ENCODE measurements around the gene PLEKHH3.

The PLEKHH3 gene

GRCh38 chr17:42676424-42677011, at the start of gene PLEKHH3:
TSS of gene PLEKHH3 (minus strand) at chr17:42676994. CDS start at chr17:42676563, 431 bp downstream.
- no peak for FAIRE-seq

- no peak for FAIRE-seq
Observed at GRCh38 chr17:42725143-42725542, 48.3 kb upstream of the PLEKHH3 start.

- FAIRE-seq, result no peak
Observed at GRCh38 chr17:42723636-42724035, 46.8 kb upstream of the PLEKHH3 start.

GRCh38 chr17:42720996-42721583, 44.3 kb upstream of the PLEKHH3 start:
- FAIRE-seq, result peak; percentile 93

DNA sequence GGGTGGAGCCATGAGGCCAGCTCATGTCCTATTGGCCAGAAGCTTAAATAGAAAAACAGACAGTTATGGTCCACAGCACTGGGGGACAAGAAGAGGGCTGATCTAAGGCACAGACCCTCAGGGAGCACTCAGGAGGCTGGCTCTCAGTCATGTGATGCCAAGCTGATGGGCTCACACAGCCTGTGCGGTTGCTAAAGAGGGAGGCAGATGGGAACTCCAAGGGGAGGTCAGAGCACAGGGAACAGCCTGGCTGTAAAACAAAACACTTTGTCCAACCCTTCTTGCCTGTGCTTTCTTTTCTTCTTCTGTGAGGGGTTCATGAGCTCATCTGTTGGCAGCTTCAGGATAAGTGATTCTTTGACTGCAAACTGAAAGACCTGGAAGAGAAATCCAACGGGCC, 32.8 kb upstream of the PLEKHH3 start:
- no peak for FAIRE-seq

- FAIRE-seq, result no peak
Observed at GRCh38 chr17:42708588-42708987, 31.8 kb upstream of the PLEKHH3 start.

- FAIRE-seq, result no peak
Observed at GRCh38 chr17:42706732-42707131, 29.9 kb upstream of the PLEKHH3 start.

- no peak for FAIRE-seq
Observed at GRCh38 chr17:42704837-42705494, 28.2 kb upstream of the PLEKHH3 start.

DNA sequence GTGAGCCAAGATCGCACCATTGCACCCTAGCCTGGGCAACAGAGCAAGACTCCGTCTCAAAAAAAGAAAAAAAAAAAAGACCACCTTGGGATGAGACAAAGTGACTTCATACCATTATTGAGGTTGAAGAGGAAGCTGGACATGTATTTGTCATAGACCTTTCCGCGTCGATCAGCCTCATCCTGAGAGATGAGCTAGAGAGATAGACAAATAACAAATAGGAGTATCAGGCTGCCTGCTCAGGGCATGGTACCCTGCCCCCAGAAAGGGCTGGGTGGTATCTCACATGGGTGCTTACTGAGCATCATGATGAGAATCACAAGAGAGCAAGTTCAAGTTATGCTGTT, 27.7 kb upstream of the PLEKHH3 start:
- FAIRE-seq, result no peak

DNA sequence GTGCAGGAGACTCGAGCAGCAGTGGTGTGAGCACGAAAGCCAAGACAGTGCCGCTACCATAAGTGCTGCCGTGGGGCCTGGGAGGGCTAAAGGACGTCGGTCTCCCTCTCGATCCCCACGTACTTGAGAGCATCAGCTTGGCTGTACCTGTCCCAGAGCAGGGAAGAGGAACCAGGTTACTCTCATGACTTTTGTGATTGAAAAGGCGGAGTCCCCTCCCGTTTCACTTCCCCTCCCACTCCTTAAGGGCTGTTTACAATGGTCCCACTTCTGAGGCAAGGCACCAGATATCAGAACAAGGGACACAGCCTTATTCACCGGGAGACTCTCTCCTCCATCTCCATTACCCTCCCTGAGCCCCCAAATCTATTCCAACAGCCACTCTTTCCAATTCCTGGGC, 25.7 kb upstream of the PLEKHH3 start:
- no peak for FAIRE-seq

DNA sequence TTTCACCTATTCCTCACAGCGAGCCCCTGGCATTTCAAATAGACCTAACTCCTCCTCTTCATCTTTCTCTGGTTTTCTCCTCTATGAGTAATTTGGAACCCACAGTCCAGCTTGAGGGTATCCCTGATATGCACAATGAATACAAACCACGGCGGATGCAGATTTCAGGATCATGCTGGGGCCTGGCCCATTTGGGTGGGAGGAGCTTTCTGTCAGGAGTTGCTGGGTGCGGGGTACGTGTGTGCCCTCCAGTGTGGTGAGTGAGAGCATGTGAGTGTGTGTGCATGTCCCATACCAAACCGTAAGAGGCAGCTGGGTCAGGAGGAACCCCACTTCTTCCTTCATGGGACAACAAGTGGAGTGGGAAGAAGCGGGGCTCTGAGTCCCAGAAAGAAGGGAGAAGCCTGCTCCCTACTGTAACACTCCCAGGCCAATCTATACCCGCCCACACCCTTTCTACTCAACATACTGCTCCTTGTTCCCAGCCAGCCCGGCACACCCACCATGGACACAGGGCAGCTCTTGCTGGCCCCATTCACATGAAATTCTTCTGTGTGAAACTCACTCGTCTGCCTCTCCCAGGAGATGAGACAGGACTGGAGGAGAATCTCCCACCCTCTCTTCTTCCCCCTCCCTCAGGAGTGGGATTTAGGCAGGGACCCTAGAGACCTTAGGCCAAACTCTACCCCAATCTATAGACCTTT, 23.9 kb upstream of the PLEKHH3 start:
- FAIRE-seq, result no peak

DNA sequence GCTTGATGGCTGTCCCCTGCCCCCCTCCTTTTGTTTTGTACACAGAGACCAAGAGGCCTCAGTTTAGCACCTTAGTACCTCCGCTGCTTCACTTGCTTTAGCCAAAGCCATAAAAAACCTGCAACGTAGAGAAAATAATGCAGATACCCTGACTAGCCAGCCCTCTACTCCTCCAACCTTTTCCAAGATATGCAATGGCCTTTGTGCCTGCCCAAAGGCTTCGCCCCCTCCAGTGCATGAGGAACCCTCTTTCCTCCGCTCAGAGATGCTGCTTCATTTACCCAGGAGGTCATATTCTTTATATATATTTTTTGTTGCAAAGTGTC, 22.6 kb upstream of the PLEKHH3 start:
- FAIRE-seq, result no peak

GRCh38 chr17:42698736-42699414, 22.1 kb upstream of the PLEKHH3 start:
- no peak for FAIRE-seq

GRCh38 chr17:42697108-42697811, 20.5 kb upstream of the PLEKHH3 start:
- FAIRE-seq, result no peak

DNA sequence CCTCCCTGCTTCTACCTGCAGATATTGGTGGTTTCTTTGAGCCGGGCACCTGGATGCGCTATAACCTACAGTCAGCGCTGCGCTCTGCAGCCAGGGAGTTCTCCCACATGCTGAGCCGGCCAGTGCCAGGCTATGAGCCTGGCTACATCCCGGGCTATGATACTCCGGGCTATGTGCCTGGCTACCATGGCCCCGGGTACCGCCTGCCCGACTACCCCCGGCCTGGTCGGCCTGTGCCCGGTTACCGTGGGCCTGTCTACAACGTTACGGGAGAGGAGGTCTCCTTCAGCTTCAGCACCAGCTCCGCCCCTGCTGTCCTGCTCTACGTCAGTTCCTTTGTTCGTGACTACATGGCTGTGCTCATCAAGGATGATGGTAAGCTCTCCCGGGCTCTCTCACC, 18.7 kb upstream of the PLEKHH3 start:
- FAIRE-seq, result no peak

GRCh38 chr17:42694524-42694923, 17.7 kb upstream of the PLEKHH3 start:
- FAIRE-seq, result no peak

DNA sequence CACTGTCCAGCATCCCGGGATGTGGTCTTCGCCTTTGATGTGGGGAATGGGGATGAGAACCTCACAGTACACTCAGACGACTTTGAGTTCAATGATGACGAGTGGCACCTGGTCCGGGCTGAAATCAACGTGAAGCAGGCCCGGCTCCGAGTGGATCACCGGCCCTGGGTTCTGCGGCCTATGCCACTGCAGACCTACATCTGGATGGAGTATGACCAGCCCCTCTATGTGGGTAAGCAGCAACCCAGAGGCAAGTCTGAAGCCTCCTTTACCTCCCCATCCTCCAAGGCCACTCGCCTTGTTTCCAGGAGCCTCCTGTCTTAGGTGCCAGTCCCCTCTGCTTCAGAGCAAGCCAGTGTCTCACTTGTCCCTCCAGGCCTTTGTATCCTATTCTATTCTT, 15.7 kb upstream of the PLEKHH3 start:
- FAIRE-seq, result no peak

DNA sequence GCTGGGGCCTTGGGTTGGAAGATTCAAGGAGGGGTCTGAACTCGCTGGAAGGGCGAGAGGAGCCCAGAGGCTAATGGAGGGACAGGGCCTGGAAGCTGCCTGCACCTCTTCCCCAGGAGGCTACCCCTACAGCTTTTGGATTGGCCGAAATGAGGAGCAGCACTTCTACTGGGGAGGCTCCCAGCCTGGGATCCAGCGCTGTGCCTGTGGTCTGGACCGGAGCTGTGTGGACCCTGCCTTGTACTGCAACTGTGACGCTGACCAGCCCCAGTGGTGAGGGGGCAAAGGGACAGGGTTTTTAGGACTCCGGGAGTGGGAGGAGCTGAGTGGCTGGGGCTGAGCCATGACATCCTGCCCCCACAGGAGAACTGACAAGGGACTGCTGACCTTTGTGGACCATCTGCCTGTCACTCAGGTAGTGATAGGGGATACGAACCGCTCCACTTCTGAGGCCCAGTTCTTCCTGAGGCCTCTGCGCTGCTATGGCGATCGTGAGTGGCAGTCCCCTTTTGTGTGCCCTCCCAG, 14.3 kb upstream of the PLEKHH3 start:
- no peak for FAIRE-seq

DNA sequence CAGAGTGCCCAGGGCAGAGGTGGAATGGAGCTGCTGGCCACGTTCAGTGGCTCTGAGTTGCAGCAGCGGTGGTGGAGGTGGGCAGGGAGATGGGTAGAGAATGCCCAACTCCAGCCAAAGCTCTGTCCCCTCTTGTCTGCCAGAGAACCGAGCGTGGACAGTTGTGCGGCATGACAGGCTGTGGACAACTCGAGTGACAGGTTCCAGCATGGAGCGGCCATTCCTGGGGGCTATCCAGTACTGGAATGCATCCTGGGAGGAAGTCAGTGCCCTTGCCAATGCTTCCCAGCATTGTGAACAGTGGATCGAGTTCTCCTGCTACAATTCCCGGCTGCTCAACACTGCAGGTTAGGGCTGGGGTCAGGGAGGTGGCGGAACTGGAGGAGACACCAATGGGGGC, 13.8 kb upstream of the PLEKHH3 start:
- no peak for FAIRE-seq

DNA sequence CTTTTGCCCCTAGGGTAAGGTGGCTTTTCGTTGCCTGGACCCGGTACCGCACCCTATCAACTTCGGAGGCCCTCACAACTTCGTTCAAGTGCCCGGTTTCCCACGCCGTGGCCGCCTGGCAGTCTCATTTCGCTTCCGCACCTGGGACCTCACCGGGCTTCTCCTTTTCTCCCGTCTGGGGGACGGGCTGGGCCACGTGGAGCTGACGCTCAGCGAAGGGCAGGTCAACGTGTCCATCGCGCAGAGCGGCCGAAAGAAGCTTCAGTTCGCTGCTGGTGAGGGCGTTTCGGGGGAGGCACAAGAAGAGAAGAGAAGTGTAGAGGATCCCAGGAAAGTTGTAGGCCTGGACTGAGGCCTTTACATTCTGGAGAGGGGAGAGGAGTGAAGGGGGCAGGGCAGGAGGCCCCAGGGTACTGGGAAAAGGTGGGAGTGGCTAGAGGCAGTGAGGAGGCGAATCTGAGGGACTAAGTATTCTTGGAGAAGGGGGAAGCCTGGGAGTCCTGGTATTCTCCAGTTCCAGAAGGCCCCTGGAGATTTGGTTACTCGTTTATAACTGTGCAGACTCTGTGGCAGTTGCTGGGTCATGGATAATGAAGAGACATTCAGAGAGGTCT, 11.0 kb upstream of the PLEKHH3 start:
- no peak for FAIRE-seq

DNA sequence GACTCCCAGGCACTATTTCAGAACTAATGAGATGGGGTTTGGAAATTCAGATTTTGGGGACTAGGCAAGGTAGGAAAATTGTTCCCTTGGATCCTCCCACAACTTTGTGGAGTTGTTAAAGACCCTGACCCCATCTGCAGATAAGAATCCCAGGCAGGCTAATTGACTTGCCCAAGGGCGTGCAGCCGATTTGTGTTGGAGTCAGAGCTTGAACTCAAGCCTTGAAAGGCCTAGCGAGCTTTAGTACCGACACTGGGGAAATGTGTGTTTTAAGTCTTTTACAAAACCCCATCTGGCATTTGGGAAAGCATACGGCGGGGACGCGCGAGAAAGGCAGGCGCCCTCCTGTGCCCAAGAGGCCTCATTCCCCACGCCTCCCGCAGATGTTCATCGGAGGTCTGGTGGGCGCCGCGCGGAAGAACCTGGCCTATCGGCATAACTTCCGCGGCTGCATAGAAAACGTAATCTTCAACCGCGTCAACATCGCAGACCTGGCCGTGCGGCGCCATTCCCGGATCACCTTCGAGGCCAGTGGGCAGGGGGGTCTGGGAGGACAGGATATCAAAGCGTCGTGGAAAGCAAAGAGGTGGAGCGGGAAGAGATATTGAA, 9.8 kb upstream of the PLEKHH3 start:
- no peak for FAIRE-seq

- no peak for FAIRE-seq
Observed at GRCh38 chr17:42685831-42686230, 9.0 kb upstream of the PLEKHH3 start.
